ENCODE measurements around the gene VSNL1. TPM values are rescaled to one million over a fixed set of nuclear protein-coding genes. Genes with fewer than 3 reads are reported as not detected.

VSNL1 gene
- total and polyA plus RNA-seq, 2 experiments from 2014 or later: 102 to 112 TPM

DNA sequence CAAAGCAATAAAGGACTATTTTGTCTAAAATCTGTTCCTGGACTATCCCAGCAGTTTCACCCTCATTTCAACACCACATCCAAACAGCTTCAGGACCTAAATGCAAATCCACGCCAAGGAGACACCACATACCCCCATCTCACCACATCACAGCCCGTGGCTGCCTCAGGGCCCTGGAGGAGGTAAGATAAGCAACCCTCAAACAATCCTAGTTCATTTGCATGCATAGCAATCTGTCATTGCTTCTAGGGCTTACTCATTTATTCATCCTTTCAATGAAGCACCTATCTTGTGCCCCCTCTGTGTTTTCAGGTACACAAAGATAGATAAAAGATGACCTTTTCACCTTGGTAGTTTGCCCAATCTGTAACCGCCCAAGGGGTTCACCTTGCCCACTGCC lies 86.5 kb downstream of the VSNL1 start (continued):
- TF ChIP-seq, protein P1, sequence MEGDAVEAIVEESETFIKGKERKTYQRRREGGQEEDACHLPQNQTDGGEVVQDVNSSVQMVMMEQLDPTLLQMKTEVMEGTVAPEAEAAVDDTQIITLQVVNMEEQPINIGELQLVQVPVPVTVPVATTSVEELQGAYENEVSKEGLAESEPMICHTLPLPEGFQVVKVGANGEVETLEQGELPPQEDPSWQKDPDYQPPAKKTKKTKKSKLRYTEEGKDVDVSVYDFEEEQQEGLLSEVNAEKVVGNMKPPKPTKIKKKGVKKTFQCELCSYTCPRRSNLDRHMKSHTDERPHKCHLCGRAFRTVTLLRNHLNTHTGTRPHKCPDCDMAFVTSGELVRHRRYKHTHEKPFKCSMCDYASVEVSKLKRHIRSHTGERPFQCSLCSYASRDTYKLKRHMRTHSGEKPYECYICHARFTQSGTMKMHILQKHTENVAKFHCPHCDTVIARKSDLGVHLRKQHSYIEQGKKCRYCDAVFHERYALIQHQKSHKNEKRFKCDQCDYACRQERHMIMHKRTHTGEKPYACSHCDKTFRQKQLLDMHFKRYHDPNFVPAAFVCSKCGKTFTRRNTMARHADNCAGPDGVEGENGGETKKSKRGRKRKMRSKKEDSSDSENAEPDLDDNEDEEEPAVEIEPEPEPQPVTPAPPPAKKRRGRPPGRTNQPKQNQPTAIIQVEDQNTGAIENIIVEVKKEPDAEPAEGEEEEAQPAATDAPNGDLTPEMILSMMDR (conservative IDR thresholded peaks at IDR 0.05; ENCODE audit: low read depth in 2 of 2): no peak
- TF ChIP-seq POLR2AphosphoS5 (IDR thresholded peaks at IDR 0.05; ENCODE audit: low read depth) (no peak), ZNF114 (CRISPR knock-in tag; IDR thresholded peaks at IDR 0.05) (no peak), JUNB (IDR thresholded peaks at IDR 0.05; ENCODE audit: unreplicated experiment) (no peak)
- TF ChIP-seq, protein P2, sequence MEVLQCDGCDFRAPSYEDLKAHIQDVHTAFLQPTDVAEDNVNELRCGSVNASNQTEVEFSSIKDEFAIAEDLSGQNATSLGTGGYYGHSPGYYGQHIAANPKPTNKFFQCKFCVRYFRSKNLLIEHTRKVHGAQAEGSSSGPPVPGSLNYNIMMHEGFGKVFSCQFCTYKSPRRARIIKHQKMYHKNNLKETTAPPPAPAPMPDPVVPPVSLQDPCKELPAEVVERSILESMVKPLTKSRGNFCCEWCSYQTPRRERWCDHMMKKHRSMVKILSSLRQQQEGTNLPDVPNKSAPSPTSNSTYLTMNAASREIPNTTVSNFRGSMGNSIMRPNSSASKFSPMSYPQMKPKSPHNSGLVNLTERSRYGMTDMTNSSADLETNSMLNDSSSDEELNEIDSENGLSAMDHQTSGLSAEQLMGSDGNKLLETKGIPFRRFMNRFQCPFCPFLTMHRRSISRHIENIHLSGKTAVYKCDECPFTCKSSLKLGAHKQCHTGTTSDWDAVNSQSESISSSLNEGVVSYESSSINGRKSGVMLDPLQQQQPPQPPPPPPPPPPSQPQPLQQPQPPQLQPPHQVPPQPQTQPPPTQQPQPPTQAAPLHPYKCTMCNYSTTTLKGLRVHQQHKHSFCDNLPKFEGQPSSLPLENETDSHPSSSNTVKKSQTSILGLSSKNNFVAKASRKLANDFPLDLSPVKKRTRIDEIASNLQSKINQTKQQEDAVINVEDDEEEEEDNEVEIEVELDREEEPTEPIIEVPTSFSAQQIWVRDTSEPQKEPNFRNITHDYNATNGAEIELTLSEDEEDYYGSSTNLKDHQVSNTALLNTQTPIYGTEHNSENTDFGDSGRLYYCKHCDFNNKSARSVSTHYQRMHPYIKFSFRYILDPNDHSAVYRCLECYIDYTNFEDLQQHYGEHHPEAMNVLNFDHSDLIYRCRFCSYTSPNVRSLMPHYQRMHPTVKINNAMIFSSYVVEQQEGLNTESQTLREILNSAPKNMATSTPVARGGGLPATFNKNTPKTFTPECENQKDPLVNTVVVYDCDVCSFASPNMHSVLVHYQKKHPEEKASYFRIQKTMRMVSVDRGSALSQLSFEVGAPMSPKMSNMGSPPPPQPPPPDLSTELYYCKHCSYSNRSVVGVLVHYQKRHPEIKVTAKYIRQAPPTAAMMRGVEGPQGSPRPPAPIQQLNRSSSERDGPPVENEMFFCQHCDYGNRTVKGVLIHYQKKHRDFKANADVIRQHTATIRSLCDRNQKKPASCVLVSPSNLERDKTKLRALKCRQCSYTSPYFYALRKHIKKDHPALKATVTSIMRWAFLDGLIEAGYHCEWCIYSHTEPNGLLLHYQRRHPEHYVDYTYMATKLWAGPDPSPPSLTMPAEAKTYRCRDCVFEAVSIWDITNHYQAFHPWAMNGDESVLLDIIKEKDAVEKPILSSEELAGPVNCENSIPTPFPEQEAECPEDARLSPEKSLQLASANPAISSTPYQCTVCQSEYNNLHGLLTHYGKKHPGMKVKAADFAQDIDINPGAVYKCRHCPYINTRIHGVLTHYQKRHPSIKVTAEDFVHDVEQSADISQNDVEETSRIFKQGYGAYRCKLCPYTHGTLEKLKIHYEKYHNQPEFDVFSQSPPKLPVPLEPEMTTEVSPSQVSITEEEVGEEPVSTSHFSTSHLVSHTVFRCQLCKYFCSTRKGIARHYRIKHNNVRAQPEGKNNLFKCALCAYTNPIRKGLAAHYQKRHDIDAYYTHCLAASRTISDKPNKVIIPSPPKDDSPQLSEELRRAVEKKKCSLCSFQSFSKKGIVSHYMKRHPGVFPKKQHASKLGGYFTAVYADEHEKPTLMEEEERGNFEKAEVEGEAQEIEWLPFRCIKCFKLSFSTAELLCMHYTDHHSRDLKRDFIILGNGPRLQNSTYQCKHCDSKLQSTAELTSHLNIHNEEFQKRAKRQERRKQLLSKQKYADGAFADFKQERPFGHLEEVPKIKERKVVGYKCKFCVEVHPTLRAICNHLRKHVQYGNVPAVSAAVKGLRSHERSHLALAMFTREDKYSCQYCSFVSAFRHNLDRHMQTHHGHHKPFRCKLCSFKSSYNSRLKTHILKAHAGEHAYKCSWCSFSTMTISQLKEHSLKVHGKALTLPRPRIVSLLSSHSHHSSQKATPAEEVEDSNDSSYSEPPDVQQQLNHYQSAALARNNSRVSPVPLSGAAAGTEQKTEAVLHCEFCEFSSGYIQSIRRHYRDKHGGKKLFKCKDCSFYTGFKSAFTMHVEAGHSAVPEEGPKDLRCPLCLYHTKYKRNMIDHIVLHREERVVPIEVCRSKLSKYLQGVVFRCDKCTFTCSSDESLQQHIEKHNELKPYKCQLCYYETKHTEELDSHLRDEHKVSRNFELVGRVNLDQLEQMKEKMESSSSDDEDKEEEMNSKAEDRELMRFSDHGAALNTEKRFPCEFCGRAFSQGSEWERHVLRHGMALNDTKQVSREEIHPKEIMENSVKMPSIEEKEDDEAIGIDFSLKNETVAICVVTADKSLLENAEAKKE (CRISPR knock-in tag; IDR thresholded peaks at IDR 0.05): no peak

DNA sequence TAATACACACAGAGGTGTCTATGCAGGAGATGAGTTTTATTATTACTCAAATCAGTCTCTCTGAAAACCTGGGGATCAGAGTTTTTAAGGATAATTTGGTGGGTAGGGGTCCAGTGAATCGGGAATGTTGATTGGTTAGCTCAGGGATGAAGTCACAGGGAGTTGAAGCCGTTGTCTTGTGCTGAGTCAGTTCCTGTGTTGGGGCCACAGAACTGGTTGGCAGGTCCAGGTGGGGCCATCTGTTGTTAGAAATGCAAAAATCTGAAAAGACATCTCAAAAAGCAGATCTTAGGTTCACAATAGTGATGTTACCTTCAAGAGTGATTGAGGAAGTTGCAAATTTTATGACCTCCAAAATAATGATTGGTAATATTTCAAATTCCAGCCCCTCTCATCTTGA lies 86.9 kb downstream of the VSNL1 start:
- ATAC-seq: no peak
- Mint-ChIP-seq H3K9me3 (peaks cover 45% of the 10 kb centered on the region), H3K36me3 (ENCODE audit: low read depth) (peaks cover 88% of the 10 kb centered on the region), H3K4me3 (no peak overlapping the region), H3K27me3 (ENCODE audit: insufficient read depth, low read depth, poor library complexity) (peaks cover 2% of the 10 kb centered on the region), H3K27ac (0 out of 2 replicates have a peak overlapping the region, but pooled peaks have one; percentile 33), H3K4me1 (peaks cover 6% of the 10 kb centered on the region; the same call in 2 of the 3 replicates)
- Histone ChIP-seq H3K79me2 (replicated peaks; ENCODE audit: insufficient read depth) (peaks cover 4% of the 10 kb centered on the region; the same call in 1 of the 2 replicates), H3K4me1 (ENCODE audit: insufficient read depth) (peaks cover 2% of the 10 kb centered on the region; the same call in 1 of the 2 replicates), H4K20me1 (replicated peaks; ENCODE audit: insufficient read depth) (no peaks in the 10 kb centered on the region), H3F3A (replicated peaks; ENCODE audit: low read depth) (no peaks in the 10 kb centered on the region), H3K36me3 (ENCODE audit: insufficient read depth) (peaks cover 13% of the 10 kb centered on the region), H2AFZ (no peak overlapping the region), H3K4me2 (no peak overlapping the region), H3K27ac (ENCODE audit: low read depth) (no peak overlapping the region), H3K9me2 (ENCODE audit: insufficient read depth) (0 out of 2 replicates have a peak, but pooled peaks cover 7% of the 10 kb centered on the region), H3K27me3 (ENCODE audit: insufficient read depth) (no peaks in the 10 kb centered on the region), H3K4me3 (no peak overlapping the region)
- no peak for DNase-seq (ENCODE audit: low spot score)
- TF ChIP-seq NANOG (IDR thresholded peaks at IDR 0.05; ENCODE audit: borderline replicate concordance): no peak
- no peak for TF ChIP-seq ZNF114 (CRISPR knock-in tag; IDR thresholded peaks at IDR 0.05)
- no peak for TF ChIP-seq EZH2 (IDR thresholded peaks at IDR 0.05; ENCODE audit: low read depth, unreplicated experiment)
- TF ChIP-seq, protein P3, sequence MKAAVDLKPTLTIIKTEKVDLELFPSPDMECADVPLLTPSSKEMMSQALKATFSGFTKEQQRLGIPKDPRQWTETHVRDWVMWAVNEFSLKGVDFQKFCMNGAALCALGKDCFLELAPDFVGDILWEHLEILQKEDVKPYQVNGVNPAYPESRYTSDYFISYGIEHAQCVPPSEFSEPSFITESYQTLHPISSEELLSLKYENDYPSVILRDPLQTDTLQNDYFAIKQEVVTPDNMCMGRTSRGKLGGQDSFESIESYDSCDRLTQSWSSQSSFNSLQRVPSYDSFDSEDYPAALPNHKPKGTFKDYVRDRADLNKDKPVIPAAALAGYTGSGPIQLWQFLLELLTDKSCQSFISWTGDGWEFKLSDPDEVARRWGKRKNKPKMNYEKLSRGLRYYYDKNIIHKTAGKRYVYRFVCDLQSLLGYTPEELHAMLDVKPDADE (IDR thresholded peaks at IDR 0.05): no peak
- no peak for TF ChIP-seq CREB1 (CRISPR knock-in tag; IDR thresholded peaks at IDR 0.05; ENCODE audit: low read depth)
- TF ChIP-seq EZH2phosphoT487 (IDR thresholded peaks at IDR 0.05; ENCODE audit: unreplicated experiment): no peak

All from GM23338 (cell line).